ENCODE results near the gene PER1.

PER1 gene, protein sequence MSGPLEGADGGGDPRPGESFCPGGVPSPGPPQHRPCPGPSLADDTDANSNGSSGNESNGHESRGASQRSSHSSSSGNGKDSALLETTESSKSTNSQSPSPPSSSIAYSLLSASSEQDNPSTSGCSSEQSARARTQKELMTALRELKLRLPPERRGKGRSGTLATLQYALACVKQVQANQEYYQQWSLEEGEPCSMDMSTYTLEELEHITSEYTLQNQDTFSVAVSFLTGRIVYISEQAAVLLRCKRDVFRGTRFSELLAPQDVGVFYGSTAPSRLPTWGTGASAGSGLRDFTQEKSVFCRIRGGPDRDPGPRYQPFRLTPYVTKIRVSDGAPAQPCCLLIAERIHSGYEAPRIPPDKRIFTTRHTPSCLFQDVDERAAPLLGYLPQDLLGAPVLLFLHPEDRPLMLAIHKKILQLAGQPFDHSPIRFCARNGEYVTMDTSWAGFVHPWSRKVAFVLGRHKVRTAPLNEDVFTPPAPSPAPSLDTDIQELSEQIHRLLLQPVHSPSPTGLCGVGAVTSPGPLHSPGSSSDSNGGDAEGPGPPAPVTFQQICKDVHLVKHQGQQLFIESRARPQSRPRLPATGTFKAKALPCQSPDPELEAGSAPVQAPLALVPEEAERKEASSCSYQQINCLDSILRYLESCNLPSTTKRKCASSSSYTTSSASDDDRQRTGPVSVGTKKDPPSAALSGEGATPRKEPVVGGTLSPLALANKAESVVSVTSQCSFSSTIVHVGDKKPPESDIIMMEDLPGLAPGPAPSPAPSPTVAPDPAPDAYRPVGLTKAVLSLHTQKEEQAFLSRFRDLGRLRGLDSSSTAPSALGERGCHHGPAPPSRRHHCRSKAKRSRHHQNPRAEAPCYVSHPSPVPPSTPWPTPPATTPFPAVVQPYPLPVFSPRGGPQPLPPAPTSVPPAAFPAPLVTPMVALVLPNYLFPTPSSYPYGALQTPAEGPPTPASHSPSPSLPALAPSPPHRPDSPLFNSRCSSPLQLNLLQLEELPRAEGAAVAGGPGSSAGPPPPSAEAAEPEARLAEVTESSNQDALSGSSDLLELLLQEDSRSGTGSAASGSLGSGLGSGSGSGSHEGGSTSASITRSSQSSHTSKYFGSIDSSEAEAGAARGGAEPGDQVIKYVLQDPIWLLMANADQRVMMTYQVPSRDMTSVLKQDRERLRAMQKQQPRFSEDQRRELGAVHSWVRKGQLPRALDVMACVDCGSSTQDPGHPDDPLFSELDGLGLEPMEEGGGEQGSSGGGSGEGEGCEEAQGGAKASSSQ (N-terminal part only)

GRCh38 chr17:8152112-8152775 is at the start of gene PER1:
PER1 (minus strand) TSS chr17:8152404; CDS start chr17:8150706, 1,698 bp downstream.
- peak; percentile 98 for DNase-seq (ENCODE audit: low spot score)

DNA sequence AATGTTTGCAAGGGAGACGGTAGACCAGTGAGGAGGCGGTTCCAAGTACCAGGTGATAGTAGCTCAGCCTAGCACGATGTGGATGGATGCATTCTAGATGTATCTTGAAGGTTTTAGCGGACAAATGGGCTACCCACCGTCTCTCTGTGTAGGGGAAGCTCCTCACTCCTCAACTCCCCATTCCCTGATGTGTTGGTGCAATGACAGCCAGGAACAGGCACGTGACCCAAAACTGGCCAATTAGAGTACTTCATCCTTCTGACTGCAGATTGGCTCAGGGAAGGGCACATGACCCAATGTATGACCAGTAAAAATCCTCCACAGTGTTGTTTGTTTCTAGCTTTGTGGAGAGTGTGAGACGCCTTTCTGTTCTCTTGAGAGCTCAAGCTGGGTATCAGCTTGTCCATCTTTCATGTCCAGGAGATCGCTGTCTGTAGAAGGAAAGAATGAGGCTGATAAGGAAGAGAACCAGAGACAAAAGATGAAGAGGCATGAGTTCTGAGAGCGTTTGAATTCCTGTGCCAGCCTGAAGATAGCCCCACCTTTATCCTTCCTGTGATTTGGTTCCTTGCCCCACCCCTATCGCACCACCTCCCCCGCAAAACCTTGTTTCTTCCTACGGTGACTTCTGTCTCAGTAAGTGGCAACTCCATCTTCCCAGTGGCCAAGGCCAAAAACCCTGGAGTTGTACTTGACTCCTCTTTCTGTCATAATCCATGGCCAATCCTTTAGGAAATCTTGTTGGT is 40.0 kb upstream of the PER1 start:
- peak; percentile 86 for DNase-seq (ENCODE audit: low spot score)

DNA sequence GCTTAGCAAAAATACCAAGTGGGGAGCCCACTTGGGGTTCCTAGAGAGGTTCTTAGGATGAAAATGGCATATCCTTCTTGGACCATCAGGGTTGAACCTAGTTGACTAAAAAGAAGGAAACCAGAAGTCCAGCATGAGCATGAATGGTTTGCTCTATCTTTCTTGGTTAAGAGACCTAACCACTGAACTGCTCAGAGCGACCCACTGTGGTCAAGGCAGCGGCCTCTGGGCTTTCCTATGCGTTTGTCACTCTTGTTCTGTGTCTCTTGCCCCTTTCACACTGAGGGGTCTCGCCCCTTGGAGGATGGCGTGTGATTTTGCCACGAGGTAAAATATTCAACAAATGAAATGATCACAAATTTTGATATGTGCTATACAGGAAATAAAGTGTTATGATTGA is 38.3 kb upstream of the PER1 start:
- no peak for DNase-seq (ENCODE audit: low spot score)

GRCh38 chr17:8189711-8190477 is 37.7 kb upstream of the PER1 start, which contains the start of gene BORCS6:
BORCS6 (minus strand) TSS chr17:8190180; CDS start chr17:8190140, 40 bp downstream.
- DNase-seq (ENCODE audit: low spot score) = peak; percentile 98

DNA sequence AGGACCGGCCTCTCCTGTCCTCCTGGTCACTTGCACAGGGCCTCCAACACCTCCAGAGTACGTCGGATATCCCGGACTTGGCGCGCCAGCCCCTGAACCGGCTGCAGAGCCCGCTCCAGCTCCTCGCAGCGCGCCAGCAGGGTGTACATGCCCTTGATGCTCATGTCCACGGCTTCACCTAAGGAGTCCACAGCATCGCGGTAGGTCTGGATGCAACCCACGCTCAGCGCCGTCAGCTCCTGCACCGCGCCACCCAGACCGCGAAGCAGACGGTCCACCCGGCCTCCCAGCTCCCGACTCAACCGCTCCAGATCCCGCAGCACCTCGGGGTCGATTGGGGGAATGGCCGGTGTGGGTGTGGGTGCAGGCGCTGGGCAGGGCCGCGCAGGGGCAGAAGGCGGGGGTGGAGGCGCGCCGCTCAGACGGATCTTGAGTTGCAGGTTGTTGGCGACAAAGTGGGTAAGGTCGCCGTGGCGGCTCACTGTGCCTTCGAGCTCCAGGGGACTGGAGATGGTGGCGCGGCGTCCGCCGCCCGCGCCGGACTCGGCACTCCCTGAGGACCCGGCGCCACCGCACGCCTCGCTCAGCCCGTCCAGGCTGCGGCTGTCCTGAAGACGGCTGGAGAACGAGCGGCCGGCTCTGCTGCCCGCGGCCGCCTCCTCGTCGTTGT is 37.0 kb upstream of the PER1 start:
- DNase-seq (ENCODE audit: low spot score) = no peak

DNA sequence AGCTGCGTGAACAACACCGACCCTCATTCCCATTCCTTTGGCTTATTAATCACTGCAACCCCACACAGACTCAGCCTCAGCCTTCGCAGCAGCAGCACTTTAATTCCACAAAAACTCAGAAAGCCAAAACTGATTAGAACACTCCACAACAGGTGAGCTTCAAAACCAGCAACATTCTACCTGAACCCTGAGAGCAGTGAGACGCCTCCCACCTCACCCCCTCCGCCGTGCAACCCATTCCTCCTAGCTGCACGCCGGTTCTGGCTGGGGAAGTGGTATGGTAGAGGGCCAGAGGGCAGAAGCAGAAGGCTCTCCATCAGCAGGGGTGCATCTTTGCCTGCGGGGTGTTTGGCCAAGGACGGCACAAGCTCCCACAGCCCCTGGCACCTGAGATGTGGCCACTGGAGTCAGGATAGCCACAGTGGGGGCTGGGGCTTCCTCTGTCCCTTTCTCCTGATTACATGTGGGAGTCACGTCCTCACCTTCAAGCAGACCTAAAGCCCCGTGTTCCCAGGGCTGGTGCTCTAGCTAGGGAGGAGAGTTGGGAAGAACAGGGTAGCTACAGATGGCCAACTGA is 36.1 kb upstream of the PER1 start:
- DNase-seq (ENCODE audit: low spot score) = no peak

- peak; percentile 93 for DNase-seq (ENCODE audit: low spot score)
These were observed 35.5 kb upstream of the PER1 start for GRCh38 chr17:8187517-8188262.

DNA sequence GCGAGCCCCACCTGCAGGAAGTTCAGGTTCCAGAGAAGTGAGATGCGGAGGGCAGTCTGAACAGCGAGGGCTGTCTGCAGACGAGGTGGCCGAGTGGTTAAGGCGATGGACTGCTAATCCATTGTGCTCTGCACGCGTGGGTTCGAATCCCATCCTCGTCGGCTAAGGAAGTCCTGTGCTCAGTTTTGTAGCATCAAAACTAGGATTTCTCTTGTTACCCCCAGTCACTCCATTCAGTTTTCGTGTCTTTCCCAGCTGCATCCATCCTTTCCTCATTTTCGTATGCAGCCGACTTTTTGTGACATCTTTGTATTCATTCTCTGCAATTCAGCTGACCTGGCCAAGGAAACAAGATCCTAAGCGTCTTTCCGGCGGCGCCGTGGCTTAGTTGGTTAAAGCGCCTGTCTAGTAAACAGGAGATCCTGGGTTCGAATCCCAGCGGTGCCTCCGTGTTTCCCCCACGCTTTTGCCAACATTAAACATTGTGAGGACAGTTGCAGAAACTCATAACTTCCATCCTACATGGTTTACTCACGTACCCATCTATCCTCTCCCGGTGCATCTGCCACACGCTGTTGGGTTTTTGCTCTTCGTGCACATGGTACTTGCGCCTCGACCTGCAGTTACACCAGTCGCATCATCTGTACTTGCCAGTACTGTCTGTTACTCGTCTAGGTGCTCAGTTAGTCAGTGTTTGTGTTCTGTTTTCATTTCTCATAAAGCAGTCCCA is 34.7 kb upstream of the PER1 start:
- peak; percentile 74 for DNase-seq (ENCODE audit: low spot score)

DNA sequence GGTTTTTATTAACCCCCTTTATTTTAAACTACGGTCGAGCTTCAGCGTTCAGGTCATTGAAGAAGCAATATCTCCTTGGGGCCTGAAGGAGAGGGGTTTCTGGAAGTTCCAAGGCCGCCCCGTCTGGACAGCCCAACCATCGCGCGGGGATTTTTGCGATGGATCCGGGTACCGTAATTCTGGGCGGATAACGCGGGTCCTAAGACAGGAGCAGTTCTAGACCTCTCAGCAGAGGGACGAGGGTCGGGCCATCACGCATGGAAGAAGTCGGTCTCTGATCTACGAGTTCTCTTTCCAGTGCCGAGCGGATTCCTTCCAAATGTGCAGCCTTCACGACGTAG is 34.2 kb upstream of the PER1 start:
- no peak for DNase-seq (ENCODE audit: low spot score)

DNA sequence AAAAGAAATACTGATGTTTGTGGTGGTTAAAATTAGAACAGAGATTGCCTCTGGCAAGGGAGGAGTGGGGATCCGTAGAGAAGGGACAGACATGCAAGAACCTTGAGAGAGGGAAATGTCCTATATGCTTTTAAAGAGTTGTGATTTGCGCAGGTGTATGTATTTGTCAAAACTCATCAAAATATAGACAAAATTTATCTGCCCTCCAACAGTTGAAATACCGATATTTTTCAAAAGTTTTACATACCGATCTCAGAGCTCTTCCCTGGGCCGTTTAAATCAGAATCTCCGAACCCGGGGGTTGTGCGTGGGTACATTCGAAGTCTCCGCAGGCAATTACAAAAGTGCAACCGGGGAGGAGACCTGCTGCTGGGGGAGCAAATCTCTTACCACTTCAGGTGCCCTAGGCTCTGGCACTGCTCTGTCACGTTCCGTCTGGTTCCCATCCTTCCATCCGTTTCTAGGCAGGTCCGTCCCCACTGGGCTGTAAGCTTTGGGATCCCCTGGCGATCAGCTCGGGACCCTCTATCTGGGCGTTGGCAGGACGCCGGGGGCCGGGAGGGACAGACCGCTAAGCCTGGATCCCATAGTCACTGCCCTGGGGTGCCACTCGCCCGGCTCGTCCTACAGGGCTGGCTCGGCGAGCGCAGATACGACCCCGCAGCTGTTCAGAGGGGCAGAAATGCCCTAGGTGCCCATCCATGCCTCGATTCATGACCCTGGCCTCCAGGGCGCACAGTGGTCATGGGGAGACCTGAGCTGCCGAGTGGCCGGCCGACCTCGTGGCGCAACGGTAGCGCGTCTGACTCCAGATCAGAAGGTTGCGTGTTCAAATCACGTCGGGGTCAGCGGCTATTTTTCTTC is 33.6 kb upstream of the PER1 start:
- DNase-seq (ENCODE audit: low spot score) = no peak

DNA sequence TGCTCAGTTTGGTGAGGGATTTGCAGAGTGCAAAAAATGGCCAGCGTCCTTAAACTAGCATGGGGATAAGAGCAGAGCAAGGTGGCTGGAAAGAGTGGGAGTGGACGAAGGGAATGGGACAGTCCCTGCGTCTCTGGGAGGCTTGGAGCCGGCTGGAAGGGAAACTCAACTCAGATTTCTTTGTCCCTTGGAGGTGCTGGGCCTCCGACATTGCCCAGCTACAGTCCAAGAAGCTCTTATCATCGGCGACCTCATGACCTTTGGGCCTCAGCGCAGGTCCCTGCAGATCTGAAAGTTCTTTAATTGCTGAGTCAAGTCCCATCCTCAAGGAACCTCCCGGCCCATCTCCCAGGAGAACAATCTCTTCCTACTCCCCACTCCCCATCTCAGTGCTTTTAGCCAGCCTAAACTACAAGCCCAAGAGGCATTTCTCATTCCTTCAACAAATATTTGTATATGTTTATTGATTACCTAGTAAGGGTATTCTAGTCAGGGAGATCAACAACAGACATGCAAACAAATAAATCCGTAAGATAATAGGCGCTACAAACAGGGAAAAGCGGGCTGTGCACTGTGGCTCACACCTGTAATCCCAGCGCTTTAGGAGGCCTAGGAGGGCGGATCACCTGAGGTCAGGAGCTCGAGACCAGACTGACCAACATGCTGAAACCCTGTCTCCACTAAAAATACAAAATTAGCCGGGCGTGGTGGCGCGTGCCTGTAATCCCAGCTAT is 25.0 kb upstream of the PER1 start:
- DNase-seq (ENCODE audit: low spot score) = no peak

DNA sequence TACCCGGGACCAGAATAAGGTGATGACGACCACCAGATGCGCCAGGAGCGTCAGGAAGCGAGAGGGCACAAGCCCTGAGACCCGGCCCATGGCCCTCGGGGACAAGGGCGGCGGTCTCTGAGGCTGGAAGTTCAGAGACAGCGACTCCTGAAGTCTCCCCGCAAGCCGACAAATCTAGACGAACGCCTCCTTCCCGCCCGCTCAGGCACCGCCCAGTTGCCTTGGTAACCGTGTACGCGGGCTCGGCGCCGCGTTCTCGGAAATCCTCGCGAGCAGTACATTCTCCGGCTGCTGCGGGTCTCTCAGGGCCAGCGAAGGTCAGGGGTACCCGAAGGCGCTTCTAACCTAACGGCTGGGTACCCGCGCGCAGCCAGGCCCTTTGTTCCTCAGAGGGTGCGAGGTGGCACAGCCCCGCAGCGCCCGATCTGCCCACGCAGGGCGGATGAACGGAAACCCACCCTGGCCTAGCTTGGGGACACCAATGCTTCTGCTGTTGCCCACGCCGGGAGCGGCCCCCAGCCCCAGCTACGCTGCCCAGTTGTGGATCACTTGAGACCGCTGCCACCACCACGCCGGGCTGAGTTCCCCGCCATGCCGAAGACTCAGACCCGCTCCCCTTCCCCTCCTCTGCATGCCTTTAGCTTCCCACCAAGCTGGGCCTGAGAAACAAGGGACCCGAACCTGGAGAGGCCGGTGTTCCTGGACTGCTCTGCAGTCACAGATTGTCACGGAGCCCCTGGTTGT is 24.2 kb upstream of the PER1 start, which contains the start of gene TMEM107:
Gene TMEM107 (minus strand): TSS at position 184 of the 744 bp plus-strand sequence. CDS start 94 bp downstream, at position 90.
- peak; percentile 83 for DNase-seq (ENCODE audit: low spot score)

- DNase-seq (ENCODE audit: low spot score) = no peak
These were observed 23.6 kb upstream of the PER1 start for GRCh38 chr17:8175795-8176196.

GRCh38 chr17:8173871-8174322 is 21.7 kb upstream of the PER1 start:
- no peak for DNase-seq (ENCODE audit: low spot score)
